OCI-LY7 (cell line): ENCODE data around the gene MIR17HG. TPM values are rescaled to one million over a fixed set of nuclear protein-coding genes. Genes with fewer than 3 reads are reported as not detected.

Experiments used
- BruUV-seq: library from RNA; stranded (reverse); fragments of 400-500 nt; replicated peaks from 2 replicates; lab custom pipeline; 2021; lab: Mats Ljungman, UMichigan
- CTCF ChIA-PET: fragments of 300-600 bp; sonication (Branson Sonifier 250); formaldehyde crosslinking; loops from one replicate; lab custom pipeline; 2022; ENCODE audit warnings: antibody characterized with exemption; ENCODE audit not compliant: unreplicated experiment; lab: Charles Lee
- POLR2A ChIA-PET: fragments of 300-600 bp; sonication (Branson Sonifier 250); formaldehyde crosslinking; loops from one replicate; lab custom pipeline; 2022; ENCODE audit warnings: antibody characterized with exemption; lab: Charles Lee
- DNase-seq: peaks from one replicate; pipeline ENCODE4 v3.0.0-alpha.2; 2015; ENCODE audit warnings: low spot score
- H2AFZ ChIP-seq: fragments of 200-600 bp; sonication (generic), shearing (Covaris generic); 2 replicates; pipeline ENCODE4 v1.6.1; 2014; ENCODE audit warnings: mild to moderate bottlenecking, antibody characterized with exemption, low read length, moderate library complexity
- H3K27ac ChIP-seq: fragments of 200-600 bp; sonication (generic); 2 replicates; pipeline ENCODE4 v1.5.1; 2014; ENCODE audit warnings: mixed run types, low read depth, mild to moderate bottlenecking, moderate library complexity, low read length, inconsistent platforms; ENCODE audit not compliant: poor library complexity, severe bottlenecking
- H3K36me3 ChIP-seq: fragments of 200-600 bp; sonication (generic); 2 replicates; pipeline ENCODE4 v1.6.1; 2014; ENCODE audit warnings: mild to moderate bottlenecking, antibody characterized with exemption, low read length, moderate library complexity, mixed read lengths; ENCODE audit not compliant: insufficient read depth
- H3K4me1 ChIP-seq: fragments of 200-600 bp; sonication (generic); 2 replicates; pipeline ENCODE4 v1.5.1; 2014; ENCODE audit warnings: mild to moderate bottlenecking, low read length; ENCODE audit not compliant: insufficient read depth, poor library complexity, severe bottlenecking
- H3K4me2 ChIP-seq: fragments of 200-600 bp; sonication (generic); 2 replicates; pipeline ENCODE4 v1.6.1; 2014; ENCODE audit warnings: mild to moderate bottlenecking, low read length
- H3K4me3 ChIP-seq: fragments of 200-600 bp; sonication (generic); 2 replicates; pipeline ENCODE4 v1.5.1; 2014; ENCODE audit warnings: mild to moderate bottlenecking, low read depth, low read length; ENCODE audit not compliant: poor library complexity, severe bottlenecking
- H3K79me2 ChIP-seq: fragments of 200-600 bp; sonication (generic); 2 replicates; pipeline ENCODE4 v1.6.1; 2016; ENCODE audit warnings: low read depth, mild to moderate bottlenecking, low read length, moderate library complexity, mixed read lengths; ENCODE audit not compliant: insufficient read depth
- H3K9me2 ChIP-seq: fragments of 200-600 bp; sonication (generic); 2 replicates; pipeline ENCODE4 v1.6.1; 2016; ENCODE audit warnings: mild to moderate bottlenecking, low read length, mixed read lengths; ENCODE audit not compliant: insufficient read depth
- H3K9me3 ChIP-seq: fragments of 200-600 bp; sonication (generic); 2 replicates; pipeline ENCODE4 v1.6.1; 2014; ENCODE audit warnings: mild to moderate bottlenecking, mixed run types, low read length, mixed read lengths
- H4K20me1 ChIP-seq: fragments of 200-600 bp; sonication (generic); 2 replicates; pipeline ENCODE4 v1.6.1; 2014; ENCODE audit warnings: mild to moderate bottlenecking, antibody characterized with exemption, low read length, moderate library complexity, mixed read lengths; ENCODE audit not compliant: insufficient read depth
- EZH2phosphoT487 ChIP-seq: fragments of 200-600 bp; sonication (generic); IDR thresholded peaks from 2 replicates; pipeline ENCODE4 v1.6.1; 2018; ENCODE audit warnings: low read depth, borderline replicate concordance, mild to moderate bottlenecking, mixed run types, antibody characterized with exemption, low read length, moderate library complexity, mixed read lengths
- intact Hi-C: fragments of 100-400 bp; cut with micrococcal nuclease; formaldehyde crosslinking; loops from one replicate; pipeline ENCODE4 v1.10.0; 2022; ENCODE audit not compliant: unreplicated experiment
- total RNA-seq, 2 experiments: library from RNA; depleted of rRNA in 1 of 2; stranded (reverse); fragments of >200 nt in 1 of 2; shearing (Covaris generic) in 1 of 2; gene quantifications; 2 replicates each; pipeline ENCODE4 v1.2.3, GENCODE V29; 2014 to 2022
- TF ChIP-seq, protein P1 (sequence below): fragments of 200-600 bp; sonication (generic); conservative IDR thresholded peaks from 2 replicates; pipeline ENCODE4 v1.5.1; 2014; ENCODE audit warnings: mild to moderate bottlenecking, antibody characterized with exemption, low read length, moderate library complexity, mixed read lengths

The MIR17HG gene
- total RNA-seq, 2 experiments from 2014 or later: 199 to 242 TPM

DNA sequence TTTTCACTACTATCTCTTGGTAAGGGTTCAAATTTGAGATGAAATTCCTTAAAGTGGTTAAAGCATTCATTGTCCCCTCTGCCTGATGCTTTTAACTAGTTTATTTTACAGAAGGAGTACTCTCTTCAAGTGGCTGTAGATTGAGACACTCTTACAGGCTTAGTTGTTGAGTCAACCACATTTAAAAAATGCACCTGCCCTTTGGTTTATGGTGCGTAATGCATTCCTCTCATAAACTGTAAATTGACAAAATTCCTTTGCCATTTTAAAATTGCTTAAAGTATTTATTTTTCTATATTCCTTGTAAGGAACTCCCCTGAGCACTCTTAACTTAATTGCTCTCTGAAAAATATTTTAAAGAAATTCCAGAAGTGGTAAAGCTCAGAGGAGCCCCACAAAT is 50.1 kb downstream of the MIR17HG start:
- DNase-seq: no peak
- H3K4me1 ChIP-seq: peaks cover 10% of the 10 kb centered on the region
- no peaks in the 10 kb centered on the region for H3K9me2 ChIP-seq
- H3K4me2 ChIP-seq: no peak overlapping the region
- no TSS peak for BruUV-seq
- no peaks in the 10 kb centered on the region for H3K36me3 ChIP-seq
- no peaks in the 10 kb centered on the region for H3K9me3 ChIP-seq
- intact Hi-C loops: no loop called here
- CTCF ChIA-PET: no interaction called here
- H2AFZ ChIP-seq: no peak overlapping the region; the same call in 1 of the 2 replicates
- POLR2A ChIA-PET: interaction anchor here (1.0 to 2.0 kb wide), 3 partner anchors 9 to 51 kb away, joined by 3 to 9 read pairs (median 5); partner anchors contain the start of gene MIR17HG
- H3K27ac ChIP-seq: no peak overlapping the region
- H3K79me2 ChIP-seq: no peaks in the 10 kb centered on the region
- TF ChIP-seq, protein P1, sequence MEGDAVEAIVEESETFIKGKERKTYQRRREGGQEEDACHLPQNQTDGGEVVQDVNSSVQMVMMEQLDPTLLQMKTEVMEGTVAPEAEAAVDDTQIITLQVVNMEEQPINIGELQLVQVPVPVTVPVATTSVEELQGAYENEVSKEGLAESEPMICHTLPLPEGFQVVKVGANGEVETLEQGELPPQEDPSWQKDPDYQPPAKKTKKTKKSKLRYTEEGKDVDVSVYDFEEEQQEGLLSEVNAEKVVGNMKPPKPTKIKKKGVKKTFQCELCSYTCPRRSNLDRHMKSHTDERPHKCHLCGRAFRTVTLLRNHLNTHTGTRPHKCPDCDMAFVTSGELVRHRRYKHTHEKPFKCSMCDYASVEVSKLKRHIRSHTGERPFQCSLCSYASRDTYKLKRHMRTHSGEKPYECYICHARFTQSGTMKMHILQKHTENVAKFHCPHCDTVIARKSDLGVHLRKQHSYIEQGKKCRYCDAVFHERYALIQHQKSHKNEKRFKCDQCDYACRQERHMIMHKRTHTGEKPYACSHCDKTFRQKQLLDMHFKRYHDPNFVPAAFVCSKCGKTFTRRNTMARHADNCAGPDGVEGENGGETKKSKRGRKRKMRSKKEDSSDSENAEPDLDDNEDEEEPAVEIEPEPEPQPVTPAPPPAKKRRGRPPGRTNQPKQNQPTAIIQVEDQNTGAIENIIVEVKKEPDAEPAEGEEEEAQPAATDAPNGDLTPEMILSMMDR: no peak
- H4K20me1 ChIP-seq: peaks cover 12% of the 10 kb centered on the region; the same call in 1 of the 2 replicates
- H3K4me3 ChIP-seq: no peak overlapping the region

DNA sequence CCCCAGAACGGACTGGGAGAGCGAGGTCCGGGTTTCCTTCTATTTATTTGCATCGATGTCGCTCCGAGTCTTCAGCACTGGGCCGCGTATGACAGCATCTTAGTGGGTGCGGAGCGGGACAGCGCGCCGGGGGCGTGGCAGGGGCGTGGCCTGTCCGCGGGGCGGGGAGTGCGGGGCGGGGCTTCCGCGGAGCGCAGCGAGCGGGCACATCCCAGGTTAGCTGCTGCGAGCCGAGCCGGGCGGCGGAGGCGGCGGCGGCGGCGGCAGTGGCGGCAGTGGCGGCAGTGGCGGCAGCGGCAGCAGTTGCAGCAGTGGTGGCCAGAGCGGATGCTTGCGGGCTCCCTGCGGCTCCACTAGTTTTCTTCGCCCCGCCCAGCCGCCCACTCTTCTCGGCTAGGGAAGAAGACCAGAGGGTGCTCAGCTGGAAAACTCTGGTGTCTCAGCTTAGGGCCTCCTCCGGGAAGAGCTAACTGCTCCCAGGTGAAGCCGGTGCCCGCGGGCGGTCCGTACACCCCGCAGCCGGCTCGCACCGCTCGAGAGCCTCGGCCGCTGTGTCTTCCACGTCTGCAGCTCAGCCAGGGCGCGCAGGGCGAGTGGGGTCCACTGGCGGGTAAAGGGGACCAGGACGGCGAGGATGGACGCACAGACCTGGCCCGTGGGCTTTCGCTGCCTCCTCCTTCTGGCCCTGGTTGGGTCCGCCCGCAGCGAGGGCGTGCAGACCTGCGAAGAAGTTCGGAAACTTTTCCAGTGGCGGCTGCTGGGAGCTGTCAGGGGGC is 51.1 kb downstream of the MIR17HG start, which contains the start of gene GPC5:
GPC5 (plus strand) TSS at position 209 of the 776 bp plus-strand sequence.
- intact Hi-C loops: no loop called here
- TF ChIP-seq, protein P1: no peak
- TF ChIP-seq EZH2phosphoT487: no peak
- Histone ChIP-seq H3K4me3 (peak within 1 kb of the TSS; percentile 41), H3K36me3 (no peaks in the 10 kb centered on the region), H3K27ac (no peak within 1 kb of the TSS), H3K4me1 (peaks cover 10% of the 10 kb centered on the region), H3K9me2 (no peaks in the 10 kb centered on the region), H4K20me1 (peaks cover 12% of the 10 kb centered on the region; the same call in 1 of the 2 replicates), H3K79me2 (no peaks in the 10 kb centered on the region), H3K9me3 (no peaks in the 10 kb centered on the region), H3K4me2 (peak within 1 kb of the TSS; percentile 44), H2AFZ (peak within 1 kb of the TSS; percentile 4; the same call in 1 of the 2 replicates)
- POLR2A ChIA-PET: interaction anchor here (0.9 to 2.0 kb wide), 6 partner anchors 8 to 255 kb away, joined by 3 to 9 read pairs (median 4); partner anchors contain the start of gene MIR17HG
- CTCF ChIA-PET: interaction anchor here (0.5 to 0.9 kb wide), 2 partner anchors 10 to 317 kb away, joined by 3 to 6 read pairs; no protein-coding TSS in a partner anchor
- DNase-seq: peak; percentile 86
- no TSS peak for BruUV-seq
